HepG2 (cell line): ENCODE results near the gene ALDH1L2. TPM values are rescaled to one million over a fixed set of nuclear protein-coding genes. Genes with fewer than 3 reads are reported as not detected.

Experiments
- ARNT2 ChIP-seq: sonication (generic); formaldehyde crosslinking; IDR thresholded peaks from 2 replicates; pipeline ENCODE4 v1.8.0; 2022; ENCODE audit warnings: mild to moderate bottlenecking, low read depth, missing genetic modification reagents, moderate library complexity
- NPAS2 ChIP-seq: sonication (generic); formaldehyde crosslinking; IDR thresholded peaks from 2 replicates; pipeline ENCODE4 v1.8.0; 2022; ENCODE audit warnings: mild to moderate bottlenecking, missing genetic modification reagents, borderline replicate concordance
- RBM39 ChIP-seq: fragments of 200-400 bp; formaldehyde crosslinking; IDR thresholded peaks from one replicate; pipeline ENCODE4 v1.6.1; 2018; ENCODE audit warnings: antibody characterized with exemption, mild to moderate bottlenecking, low read depth, low read length; ENCODE audit not compliant: poor library complexity, severe bottlenecking
- TBL1XR1 ChIP-seq: fragments of 150-350 bp; IDR thresholded peaks from 2 replicates; pipeline ENCODE4 v1.6.1; 2014; ENCODE audit warnings: borderline replicate concordance, low read length; ENCODE audit not compliant: partially characterized antibody
- ZBTB21 ChIP-seq: sonication (generic); formaldehyde crosslinking; IDR thresholded peaks from 2 replicates; pipeline ENCODE4 v1.4.0; 2020; ENCODE audit warnings: missing genetic modification reagents
- ZNF776 ChIP-seq: sonication (generic); formaldehyde crosslinking; IDR thresholded peaks from 2 replicates; pipeline ENCODE4 v1.4.0; 2020; ENCODE audit warnings: mild to moderate bottlenecking, missing genetic modification reagents
- polyA plus RNA-seq, 8 experiments: library from polyadenylated mRNA; depleted of rRNA in 3 of 8; stranded (reverse) in 7 of 8; unstranded in 1 of 8; fragments of >200 nt; fragmentation: Illumina TruSeq in 4 of 8; extraction: Trizol in 4 of 8; gene quantifications; 2 replicates each; pipeline versions ENCODE4 v1.2.1 to v1.2.3, GENCODE V29; 2011 to 2016; ENCODE audit warnings: low read depth in 4 of 8, missing spikeins in 1 of 8, mixed read lengths in 1 of 8; ENCODE audit not compliant: insufficient read depth in 1 of 8
- total RNA-seq, 5 experiments: library from RNA; depleted of rRNA; stranded (reverse); fragments of >200 nt; fragmentation: Illumina TruSeq; extraction: Trizol; gene quantifications; 2 replicates each; pipeline ENCODE4 v1.2.3, GENCODE V29; 2016; ENCODE audit warnings: low read depth in 1 of 5
- TF ChIP-seq, protein P1 (sequence below): sonication (generic); formaldehyde crosslinking; IDR thresholded peaks from 2 replicates; pipeline ENCODE4 v1.4.0; 2020; ENCODE audit warnings: mild to moderate bottlenecking, missing genetic modification reagents
- TF ChIP-seq, protein P2 (sequence below): IDR thresholded peaks from 2 replicates; pipeline ENCODE4 v1.6.1; 2016; ENCODE audit warnings: mild to moderate bottlenecking
- TF ChIP-seq, protein P3 (sequence below): IDR thresholded peaks from 2 replicates; pipeline ENCODE4 v1.6.1; 2012; ENCODE audit warnings: inconsistent platforms
- TF ChIP-seq, protein P4 (sequence below): sonication (generic); formaldehyde crosslinking; IDR thresholded peaks from 2 replicates; pipeline ENCODE4 v1.4.0; 2020; ENCODE audit warnings: mild to moderate bottlenecking, missing genetic modification reagents

Gene ALDH1L2
- total and polyA plus RNA-seq, 2 of the 13 experiments (the other 11 are each of a cell fraction or from before 2014, with no cell fraction given): 0.40 to 4.6 TPM

DNA sequence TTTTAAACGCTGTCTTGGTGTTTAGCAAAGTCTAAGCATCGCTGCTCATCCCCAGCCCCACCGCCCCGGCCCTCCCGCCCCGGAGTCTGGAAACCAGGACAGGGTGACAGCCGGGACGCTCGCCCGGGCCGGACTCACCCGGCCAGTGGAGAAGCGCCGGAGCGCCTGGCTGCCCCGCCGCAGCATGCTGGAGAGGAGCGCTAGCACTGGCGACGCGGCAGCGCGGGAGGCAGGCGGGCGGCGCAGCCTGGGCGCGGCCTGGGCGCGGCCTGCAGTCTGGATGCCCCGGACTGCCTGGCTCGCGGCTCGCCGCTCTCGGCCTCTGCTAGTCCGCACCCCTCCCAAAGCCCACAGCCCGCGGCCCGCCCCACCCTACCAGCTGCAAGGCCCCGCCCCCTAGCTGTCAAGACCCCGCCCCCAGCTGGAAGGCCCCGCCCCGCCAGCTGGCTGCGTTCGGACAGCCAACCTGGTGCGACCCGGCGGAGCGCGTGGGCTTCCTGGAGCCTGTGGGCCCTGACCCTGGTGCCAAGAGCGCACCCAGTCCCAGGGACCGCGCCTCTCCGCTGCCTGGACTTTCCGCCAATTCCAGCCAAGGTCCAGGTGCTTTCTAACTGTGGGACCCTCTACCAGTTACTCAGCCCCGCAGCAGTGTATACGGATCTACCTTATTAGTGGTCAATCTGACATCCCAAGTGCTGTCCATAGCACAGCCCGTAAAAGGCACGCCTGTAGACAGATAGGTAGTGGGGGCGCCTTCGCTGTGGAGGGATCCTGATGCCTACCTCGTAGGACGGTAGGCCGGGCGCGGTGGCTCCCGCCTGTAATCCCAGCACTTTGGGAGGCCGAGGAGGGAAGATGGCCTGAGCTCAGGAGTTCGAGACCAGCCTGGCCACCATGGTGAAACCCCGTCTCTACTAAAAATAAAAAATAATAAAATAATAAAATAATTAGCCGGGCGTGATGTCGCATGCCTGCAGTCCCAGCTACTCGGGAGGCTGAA is at the start of gene ALDH1L2 (continued):
- TF ChIP-seq, protein P1, sequence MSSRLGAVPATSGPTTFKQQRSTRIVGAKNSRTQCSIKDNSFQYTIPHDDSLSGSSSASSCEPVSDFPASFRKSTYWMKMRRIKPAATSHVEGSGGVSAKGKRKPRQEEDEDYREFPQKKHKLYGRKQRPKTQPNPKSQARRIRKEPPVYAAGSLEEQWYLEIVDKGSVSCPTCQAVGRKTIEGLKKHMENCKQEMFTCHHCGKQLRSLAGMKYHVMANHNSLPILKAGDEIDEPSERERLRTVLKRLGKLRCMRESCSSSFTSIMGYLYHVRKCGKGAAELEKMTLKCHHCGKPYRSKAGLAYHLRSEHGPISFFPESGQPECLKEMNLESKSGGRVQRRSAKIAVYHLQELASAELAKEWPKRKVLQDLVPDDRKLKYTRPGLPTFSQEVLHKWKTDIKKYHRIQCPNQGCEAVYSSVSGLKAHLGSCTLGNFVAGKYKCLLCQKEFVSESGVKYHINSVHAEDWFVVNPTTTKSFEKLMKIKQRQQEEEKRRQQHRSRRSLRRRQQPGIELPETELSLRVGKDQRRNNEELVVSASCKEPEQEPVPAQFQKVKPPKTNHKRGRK: no peak
- TF ChIP-seq ZBTB21 (CRISPR knock-in tag) (no peak), TBL1XR1 (no peak), ARNT2 (0 out of 2 replicates have a peak, but pooled peaks have one; percentile 37), ZNF776 (no peak), RBM39 (peak; percentile 34), NPAS2 (CRISPR knock-in tag) (no peak)
- TF ChIP-seq, protein P2, sequence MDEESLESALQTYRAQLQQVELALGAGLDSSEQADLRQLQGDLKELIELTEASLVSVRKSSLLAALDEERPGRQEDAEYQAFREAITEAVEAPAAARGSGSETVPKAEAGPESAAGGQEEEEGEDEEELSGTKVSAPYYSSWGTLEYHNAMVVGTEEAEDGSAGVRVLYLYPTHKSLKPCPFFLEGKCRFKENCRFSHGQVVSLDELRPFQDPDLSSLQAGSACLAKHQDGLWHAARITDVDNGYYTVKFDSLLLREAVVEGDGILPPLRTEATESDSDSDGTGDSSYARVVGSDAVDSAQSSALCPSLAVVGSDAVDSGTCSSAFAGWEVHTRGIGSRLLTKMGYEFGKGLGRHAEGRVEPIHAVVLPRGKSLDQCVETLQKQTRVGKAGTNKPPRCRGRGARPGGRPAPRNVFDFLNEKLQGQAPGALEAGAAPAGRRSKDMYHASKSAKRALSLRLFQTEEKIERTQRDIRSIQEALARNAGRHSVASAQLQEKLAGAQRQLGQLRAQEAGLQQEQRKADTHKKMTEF (CRISPR knock-in tag): no peak
- TF ChIP-seq, protein P3, sequence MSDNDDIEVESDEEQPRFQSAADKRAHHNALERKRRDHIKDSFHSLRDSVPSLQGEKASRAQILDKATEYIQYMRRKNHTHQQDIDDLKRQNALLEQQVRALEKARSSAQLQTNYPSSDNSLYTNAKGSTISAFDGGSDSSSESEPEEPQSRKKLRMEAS: peak; percentile 55
- TF ChIP-seq, protein P4, sequence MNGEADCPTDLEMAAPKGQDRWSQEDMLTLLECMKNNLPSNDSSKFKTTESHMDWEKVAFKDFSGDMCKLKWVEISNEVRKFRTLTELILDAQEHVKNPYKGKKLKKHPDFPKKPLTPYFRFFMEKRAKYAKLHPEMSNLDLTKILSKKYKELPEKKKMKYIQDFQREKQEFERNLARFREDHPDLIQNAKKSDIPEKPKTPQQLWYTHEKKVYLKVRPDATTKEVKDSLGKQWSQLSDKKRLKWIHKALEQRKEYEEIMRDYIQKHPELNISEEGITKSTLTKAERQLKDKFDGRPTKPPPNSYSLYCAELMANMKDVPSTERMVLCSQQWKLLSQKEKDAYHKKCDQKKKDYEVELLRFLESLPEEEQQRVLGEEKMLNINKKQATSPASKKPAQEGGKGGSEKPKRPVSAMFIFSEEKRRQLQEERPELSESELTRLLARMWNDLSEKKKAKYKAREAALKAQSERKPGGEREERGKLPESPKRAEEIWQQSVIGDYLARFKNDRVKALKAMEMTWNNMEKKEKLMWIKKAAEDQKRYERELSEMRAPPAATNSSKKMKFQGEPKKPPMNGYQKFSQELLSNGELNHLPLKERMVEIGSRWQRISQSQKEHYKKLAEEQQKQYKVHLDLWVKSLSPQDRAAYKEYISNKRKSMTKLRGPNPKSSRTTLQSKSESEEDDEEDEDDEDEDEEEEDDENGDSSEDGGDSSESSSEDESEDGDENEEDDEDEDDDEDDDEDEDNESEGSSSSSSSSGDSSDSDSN (CRISPR knock-in tag): peak; percentile 63; the same call in 1 of the 2 replicates
